Heart left ventricle (tissue), 16 donors: ENCODE results near the gene APBB1. TPM values are rescaled to one million over a fixed set of nuclear protein-coding genes. Genes with fewer than 3 reads are reported as not detected.

Source experiments
- ATAC-seq, 4 donors: fragments of 200-7000 bp; cut with Tn5 transposase; one replicate each; pipeline ENCODE4 v1.9.1; 2020 to 2022; ENCODE audit warnings: moderate library complexity in 4 of 4, mild to moderate bottlenecking in 3 of 4, moderate number of reproducible peaks in 1 of 4
- DNase-seq, 5 donors: peaks; one replicate each; pipeline ENCODE4 v3.0.0-alpha.2; 2020
- H3K27ac ChIP-seq, 12 donors: fragments of 200-600 bp; sonication (generic) in 4 of 12; one replicate each; pipeline versions ENCODE4 v1.5.0 to v1.8.0; 2016 to 2022; ENCODE audit warnings: mild to moderate bottlenecking in 2 of 12
- H3K27me3 ChIP-seq, 9 donors: fragments of 200-600 bp; sonication (generic) in 2 of 9; one replicate each; pipeline versions ENCODE4 v1.5.1 to v1.8.0; 2016 to 2022; ENCODE audit warnings: mild to moderate bottlenecking in 3 of 9
- H3K36me3 ChIP-seq, 9 donors: fragments of 200-600 bp; sonication (generic) in 2 of 9; one replicate each; pipeline versions ENCODE4 v1.5.0 to v1.8.0; 2018 to 2022; ENCODE audit warnings: mild to moderate bottlenecking in 2 of 9
- H3K4me1 ChIP-seq, 12 donors: fragments of 200-600 bp; sonication (generic) in 4 of 12; one replicate each; pipeline versions ENCODE4 v1.5.0 to v1.8.0; 2016 to 2022; ENCODE audit warnings: mild to moderate bottlenecking in 3 of 12
- H3K4me3 ChIP-seq, 12 donors: fragments of 200-600 bp; sonication (generic) in 4 of 12; one replicate each; pipeline versions ENCODE4 v1.5.0 to v1.8.0; 2017 to 2022; ENCODE audit warnings: mild to moderate bottlenecking in 9 of 12, moderate library complexity in 4 of 12
- H3K9me3 ChIP-seq, 12 donors: fragments of 200-600 bp; sonication (generic) in 4 of 12; one replicate each; pipeline versions ENCODE4 v1.5.0 to v1.8.0; 2016 to 2022; ENCODE audit warnings: mild to moderate bottlenecking in 1 of 12
- CTCF ChIP-seq, 12 donors: fragments of 200-600 bp; sonication (generic) in 4 of 12; IDR thresholded peaks; one replicate each; pipeline versions ENCODE4 v1.5.0 to v1.8.0; 2018 to 2022; ENCODE audit warnings: antibody characterized with exemption in 12 of 12, mild to moderate bottlenecking in 5 of 12
- POLR2A ChIP-seq, 2 donors: fragments of 450-650 bp; IDR thresholded peaks; one replicate each; pipeline ENCODE4 v1.6.1; 2017; ENCODE audit warnings: antibody characterized with exemption in 2 of 2, mild to moderate bottlenecking in 2 of 2, moderate library complexity in 2 of 2
- WGBS, 4 donors: extraction: QIAGEN DNeasy Blood & Tissue Kit in 2 of 4; methylation state at CpG; one replicate each; pipeline versions ENCODE4 v1.1.5 to v1.1.7; 2013 to 2018; 5-methylcytosine and 5-hydroxymethylcytosine counted together
- intact Hi-C, 10 donors: fragments of 100-400 bp; cut with DNase I; formaldehyde crosslinking; loops; one replicate each; pipeline versions ENCODE4 v1.11.1 to v1.14.2; 2022
- polyA plus RNA-seq, 2 donors: library from polyadenylated mRNA; stranded (reverse); fragments of 200-250 nt; gene quantifications; one replicate each; pipeline ENCODE4 v1.2.3, GENCODE V29; 2013
- total RNA-seq, 9 donors: library from RNA; depleted of rRNA in 2 of 9; stranded (reverse); fragments of >200 nt in 2 of 9; fragmentation: NEBNext Ultra II Directional in 3 of 9; extraction: Animal tissue kit (Norgen Biotek cat#: 25700) in 3 of 9; gene quantifications; one replicate each; pipeline versions ENCODE4 v1.1.0 to v1.2.4, GENCODE V29; 2016 to 2023
- donor health status: ischemic (EF 13 %, LVEDD 7.1; RV severe dilation, severe dysfunction).
- donor health status: healthy with polysubstance abuse.
- donor health status: DM: no; HTN: yes; CAD: no.
- donor health status: DM: no; HTN: no; CAD: no.
- donor health status: ischemic (EF 25% LVEDD 6.9; RV normal size, moderate dysfunction).
- donor health status: ischemic (EF 25% LVEDD 5.7; RV mildly dilated, moderate dysfunction).
- donor health status: healthy.
- donor health status: DM: yes; HTN: yes; CAD: no.
- donor health status: ischemic (EF 35%, LVEDD 5.7; RV mildly dilated, moderate dysfunction).
- donor health status: nonischemic (EF 11% LVEDD 7.7; RV severe dilation, severe dysfunction).
- donor health status: DM: yes; HTN: yes; CAD: no.
- donor health status: PGD.
- donor health status: ischemic (EF 29% LVEDD 5.4; RV normal size, mild dysfunction).
- donor health status: nonischemic (EF 23%, LVEDD 6.1; RV moderate dilation, normal function).

APBB1 gene
- total and polyA plus RNA-seq, 11 donors: 50.3 to 103 (median 83.5) TPM

- Histone ChIP-seq H3K27ac (no peak overlapping the region), H3K36me3 (peaks cover 0 to 27% (median 22%) of the 10 kb centered on the region in 9 donors), H3K9me3 (no peaks in the 10 kb centered on the region), H3K27me3 (peaks cover 0 to 3% (median 0%) of the 10 kb centered on the region in 9 donors), H3K4me3 (no peak overlapping the region), H3K4me1 (peaks cover 0 to 32% (median 8%) of the 10 kb centered on the region in 12 donors)
- DNase-seq (no peak), ATAC-seq (no peak)
- 80 to 85% (median 81%) methylated on average over 12 of the region's 12 CpGs for WGBS, 4 donors
- intact Hi-C loops: no loop called here
- TF ChIP-seq POLR2A (IDR thresholded peaks at IDR 0.05): no peak
- TF ChIP-seq CTCF (IDR thresholded peaks at IDR 0.05): no peak
These were observed 5.1 kb downstream of the APBB1 start for GRCh38 chr11:6413791-6414201.

- DNase-seq (no peak), ATAC-seq (peak in 1 of 4 donors; percentile 21)
- no peak for TF ChIP-seq POLR2A (IDR thresholded peaks at IDR 0.05)
- TF ChIP-seq CTCF (IDR thresholded peaks at IDR 0.05): no peak
- H3K4me3 ChIP-seq: no peak overlapping the region
- no peak overlapping the region for H3K27ac ChIP-seq
- peaks cover 0 to 19% (median 0%) of the 10 kb centered on the region in 12 donors for H3K4me1 ChIP-seq
- intact Hi-C loops: no loop called here
- WGBS, 4 donors: 92 to 95% (median 93%) methylated on average over 9 to 10 of the region's 10 CpGs
- peaks cover 0 to 36% (median 23%) of the 10 kb centered on the region in 9 donors for H3K36me3 ChIP-seq
- no peaks in the 10 kb centered on the region for H3K9me3 ChIP-seq
- no peaks in the 10 kb centered on the region for H3K27me3 ChIP-seq
These were observed 7.3 kb downstream of the APBB1 start for GRCh38 chr11:6411594-6412031.

GRCh38 chr11:6410695-6411430, 8.0 kb downstream of the APBB1 start:
- Histone ChIP-seq H3K27ac (no peak overlapping the region), H3K36me3 (peaks cover 0 to 36% (median 23%) of the 10 kb centered on the region in 9 donors), H3K4me1 (peaks cover 0 to 16% (median 0%) of the 10 kb centered on the region in 12 donors), H3K4me3 (no peak overlapping the region), H3K9me3 (no peaks in the 10 kb centered on the region), H3K27me3 (no peaks in the 10 kb centered on the region)
- TF ChIP-seq CTCF (IDR thresholded peaks at IDR 0.05) (no peak), POLR2A (IDR thresholded peaks at IDR 0.05) (no peak)
- no peak for DNase-seq
- peak in 1 of 4 donors; percentile 23 for ATAC-seq
- 90 to 96% (median 94%) methylated on average over 19 to 23 of the region's 23 CpGs for WGBS, 4 donors
- intact Hi-C loops: no loop called here

GRCh38 chr11:6406370-6406769, 12.5 kb downstream of the APBB1 start:
- ATAC-seq (no peak), DNase-seq (no peak)
- Histone ChIP-seq H3K27me3 (no peaks in the 10 kb centered on the region), H3K36me3 (peaks cover 0 to 54% (median 40%) of the 10 kb centered on the region in 9 donors), H3K27ac (no peak overlapping the region), H3K4me1 (peaks cover 0 to 18% (median 0%) of the 10 kb centered on the region in 12 donors), H3K4me3 (no peak overlapping the region), H3K9me3 (no peaks in the 10 kb centered on the region)
- intact Hi-C loops: no loop called here
- no peak for TF ChIP-seq POLR2A (IDR thresholded peaks at IDR 0.05)
- TF ChIP-seq CTCF (IDR thresholded peaks at IDR 0.05): no peak
- WGBS, 4 donors: 51 to 58% (median 58%) methylated on average over 2 of the region's 2 CpGs
